ENCODE results near the gene ADA.
A peak's percentile ranks its signal among the peaks of the same experiment; 100 is the strongest.

The ADA gene

DNA sequence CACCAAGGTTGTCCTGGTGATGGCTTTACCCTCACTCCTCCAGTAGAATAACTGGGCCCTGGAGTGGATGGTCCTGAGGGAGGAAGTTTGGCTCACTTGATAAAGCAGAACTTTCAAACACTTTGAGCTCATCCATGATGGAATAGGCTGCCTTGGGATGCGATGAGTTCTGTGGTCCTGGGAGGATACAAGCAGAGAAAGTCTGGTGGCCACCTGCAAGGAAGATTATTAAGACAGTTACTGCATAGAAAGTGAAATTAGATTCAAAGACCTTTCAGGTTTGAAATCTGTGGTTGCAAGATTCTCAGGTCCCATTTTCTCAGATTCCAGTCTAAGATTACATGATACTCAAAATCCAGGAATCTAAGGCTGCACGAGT is 43.8 kb upstream of the ADA start:
- Histone ChIP-seq H3K4me3 (no peak overlapping the region), H3K27me3 (no peaks in the 10 kb centered on the region), H3K4me1 (peaks cover 0 to 91% (median 56%) of the 10 kb centered on the region in 4 donors), H3K9me3 (no peaks in the 10 kb centered on the region), H3K27ac (peak overlapping the region; percentile 83 to 93), H3K36me3 (no peaks in the 10 kb centered on the region)
- TF ChIP-seq, protein P1, sequence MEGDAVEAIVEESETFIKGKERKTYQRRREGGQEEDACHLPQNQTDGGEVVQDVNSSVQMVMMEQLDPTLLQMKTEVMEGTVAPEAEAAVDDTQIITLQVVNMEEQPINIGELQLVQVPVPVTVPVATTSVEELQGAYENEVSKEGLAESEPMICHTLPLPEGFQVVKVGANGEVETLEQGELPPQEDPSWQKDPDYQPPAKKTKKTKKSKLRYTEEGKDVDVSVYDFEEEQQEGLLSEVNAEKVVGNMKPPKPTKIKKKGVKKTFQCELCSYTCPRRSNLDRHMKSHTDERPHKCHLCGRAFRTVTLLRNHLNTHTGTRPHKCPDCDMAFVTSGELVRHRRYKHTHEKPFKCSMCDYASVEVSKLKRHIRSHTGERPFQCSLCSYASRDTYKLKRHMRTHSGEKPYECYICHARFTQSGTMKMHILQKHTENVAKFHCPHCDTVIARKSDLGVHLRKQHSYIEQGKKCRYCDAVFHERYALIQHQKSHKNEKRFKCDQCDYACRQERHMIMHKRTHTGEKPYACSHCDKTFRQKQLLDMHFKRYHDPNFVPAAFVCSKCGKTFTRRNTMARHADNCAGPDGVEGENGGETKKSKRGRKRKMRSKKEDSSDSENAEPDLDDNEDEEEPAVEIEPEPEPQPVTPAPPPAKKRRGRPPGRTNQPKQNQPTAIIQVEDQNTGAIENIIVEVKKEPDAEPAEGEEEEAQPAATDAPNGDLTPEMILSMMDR (IDR thresholded peaks at IDR 0.05), result no peak
- intact Hi-C loops (cut with DNase I; ENCODE audit: low total_unique reads), result no loop called here
- peak in 1 of 2 donors; percentile 50 for DNase-seq

DNA sequence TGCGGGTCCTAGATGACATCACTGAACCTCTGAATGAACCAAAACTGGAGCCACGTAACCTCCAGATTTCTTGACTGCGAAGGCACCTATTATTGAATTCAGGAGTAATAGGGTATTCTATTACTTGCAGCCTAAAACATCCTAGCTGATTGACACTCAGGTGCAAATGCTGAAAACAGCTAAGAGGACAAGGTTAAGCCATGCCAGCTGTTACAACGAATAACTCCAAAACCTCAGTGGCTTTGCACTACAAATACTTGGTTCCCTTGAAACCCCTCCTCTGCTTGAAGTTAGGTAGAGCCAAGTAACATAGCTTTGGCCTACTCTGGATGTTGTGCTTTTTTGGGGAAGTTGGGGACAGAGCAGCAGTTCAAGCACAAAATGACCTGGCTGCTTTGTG is 42.7 kb upstream of the ADA start:
- DNase-seq, result no peak
- H3K4me3 ChIP-seq, result no peak overlapping the region
- H3K27ac ChIP-seq, result peak overlapping the region; percentile 83 to 93
- no peaks in the 10 kb centered on the region for H3K36me3 ChIP-seq
- H3K4me1 ChIP-seq, result peaks cover 0 to 92% (median 62%) of the 10 kb centered on the region in 4 donors
- no peaks in the 10 kb centered on the region for H3K27me3 ChIP-seq
- no peaks in the 10 kb centered on the region for H3K9me3 ChIP-seq
- TF ChIP-seq, protein P1 (IDR thresholded peaks at IDR 0.05), result no peak
- intact Hi-C loops (cut with DNase I; ENCODE audit: low total_unique reads), result no loop called here

DNA sequence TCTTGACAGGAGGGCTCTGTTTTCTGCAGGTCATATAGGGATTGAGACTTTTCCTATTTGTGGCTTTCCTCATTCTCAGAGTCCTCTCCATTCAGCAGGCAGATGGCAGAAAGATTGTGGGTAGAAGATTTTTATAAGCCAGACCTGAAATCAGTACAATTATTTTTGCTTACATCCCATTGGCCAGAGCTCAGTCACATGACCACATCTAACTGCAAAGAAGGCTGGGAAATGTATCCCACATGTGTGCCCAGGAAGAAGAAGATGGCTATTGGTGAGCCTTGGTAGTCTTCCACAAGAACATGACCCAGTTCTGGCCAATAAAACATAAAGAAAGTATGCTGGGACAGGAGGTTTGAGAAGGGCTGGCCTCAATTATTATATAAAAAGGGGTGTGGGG is 42.1 kb upstream of the ADA start:
- no peaks in the 10 kb centered on the region for H3K36me3 ChIP-seq
- peaks cover 0 to 87% (median 62%) of the 10 kb centered on the region in 4 donors for H3K4me1 ChIP-seq
- H3K4me3 ChIP-seq, result no peak overlapping the region
- TF ChIP-seq, protein P1 (IDR thresholded peaks at IDR 0.05), result no peak
- no peaks in the 10 kb centered on the region for H3K27me3 ChIP-seq
- peak overlapping the region; percentile 83 to 93 for H3K27ac ChIP-seq
- DNase-seq, result peak in 1 of 2 donors; percentile 37
- no peaks in the 10 kb centered on the region for H3K9me3 ChIP-seq
- intact Hi-C loops (cut with DNase I; ENCODE audit: low total_unique reads), result no loop called here

DNA sequence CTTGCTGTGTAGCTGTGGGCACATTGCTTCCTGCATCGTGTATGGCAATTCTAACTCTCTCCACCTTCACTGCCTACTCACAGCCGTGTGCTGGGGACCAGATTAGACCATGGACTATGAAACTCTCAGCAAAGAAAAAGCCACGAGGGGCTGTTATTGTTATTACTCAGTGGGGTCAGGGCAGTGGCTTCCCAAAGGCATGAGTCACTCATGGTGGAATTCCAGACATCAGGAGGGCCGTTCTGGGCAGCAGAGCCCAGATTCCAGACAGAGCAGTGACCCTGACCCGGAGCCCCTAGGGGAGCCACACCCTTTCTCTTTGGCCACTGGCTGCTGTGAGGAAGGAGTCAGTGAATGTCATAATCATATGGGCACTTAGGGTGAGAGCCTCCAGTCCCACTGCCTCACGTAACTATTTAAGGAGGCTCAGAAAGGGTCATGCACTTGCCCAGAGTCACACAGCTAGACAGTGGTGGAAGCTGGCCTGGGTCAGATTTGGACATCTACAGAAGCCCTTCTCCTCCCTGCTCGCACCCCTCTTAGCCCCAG is 41.5 kb upstream of the ADA start:
- TF ChIP-seq, protein P1 (IDR thresholded peaks at IDR 0.05), result peak; percentile 4 to 9
- H3K9me3 ChIP-seq, result no peaks in the 10 kb centered on the region
- no peak overlapping the region for H3K4me3 ChIP-seq
- H3K36me3 ChIP-seq, result no peaks in the 10 kb centered on the region
- peak overlapping the region; percentile 83 to 93 for H3K27ac ChIP-seq
- H3K27me3 ChIP-seq, result no peaks in the 10 kb centered on the region
- intact Hi-C loops (cut with DNase I; ENCODE audit: low total_unique reads), result no loop called here
- H3K4me1 ChIP-seq, result peaks cover 0 to 84% (median 60%) of the 10 kb centered on the region in 4 donors
- peak; percentile 96 to 98 for DNase-seq

DNA sequence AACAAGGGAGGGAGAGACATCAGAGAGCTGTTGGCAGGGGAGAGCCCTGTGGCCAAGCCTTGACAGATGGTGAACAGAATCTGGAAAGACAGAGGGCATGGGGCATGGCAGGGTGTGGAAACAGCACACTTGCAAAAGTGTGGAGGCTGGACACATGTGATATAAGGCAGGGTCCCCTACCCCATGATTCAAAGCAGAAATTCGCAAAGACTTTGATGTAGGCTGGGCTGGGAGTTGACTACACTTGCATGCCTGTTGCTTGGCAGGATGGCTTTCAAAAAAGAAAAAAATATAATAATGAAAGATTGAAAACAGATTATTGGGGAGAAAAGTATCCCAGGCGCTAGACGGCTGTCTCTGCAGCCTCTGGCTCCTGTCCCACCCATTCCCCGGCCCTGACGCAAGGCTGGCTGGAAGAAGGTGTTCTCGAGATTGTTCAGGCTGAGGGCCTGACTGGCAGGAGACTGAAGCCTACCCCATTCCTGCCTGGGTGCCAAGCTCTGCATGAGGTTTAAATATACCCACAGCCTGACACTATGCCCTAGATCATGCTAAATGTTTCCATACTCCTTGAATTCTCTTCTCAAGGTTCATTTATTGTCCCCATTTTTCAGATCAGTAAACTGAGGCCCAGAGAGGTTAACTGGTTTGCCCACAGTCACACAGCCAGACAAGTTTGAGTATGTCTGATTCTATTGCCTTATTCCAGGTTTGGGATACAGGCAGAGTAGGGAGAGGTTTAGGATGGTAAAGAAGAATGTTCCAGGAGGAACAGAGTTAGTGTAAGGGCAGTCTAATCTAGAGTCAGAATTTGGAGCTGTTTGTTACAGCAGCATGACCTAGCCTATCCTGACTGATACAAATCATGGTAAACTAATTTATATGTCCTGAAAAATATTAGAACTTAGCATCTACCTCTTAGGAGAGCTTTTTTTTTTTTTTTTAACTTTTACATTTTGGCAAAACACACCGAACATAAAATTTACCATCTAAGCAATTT is 40.2 kb upstream of the ADA start:
- no peak overlapping the region for H3K4me3 ChIP-seq
- no peaks in the 10 kb centered on the region for H3K36me3 ChIP-seq
- TF ChIP-seq, protein P1 (IDR thresholded peaks at IDR 0.05), result no peak
- H3K9me3 ChIP-seq, result no peaks in the 10 kb centered on the region
- H3K27me3 ChIP-seq, result no peaks in the 10 kb centered on the region
- peak; percentile 88 to 95 for DNase-seq
- H3K4me1 ChIP-seq, result peaks cover 0 to 76% (median 60%) of the 10 kb centered on the region in 4 donors
- peak overlapping the region; percentile 83 to 93 for H3K27ac ChIP-seq
- intact Hi-C loops (cut with DNase I; ENCODE audit: low total_unique reads), result no loop called here

Measured in tibial artery (tissue), 4 donors.